Ovary (tissue), 9 donors: Measurements from ENCODE around the gene SPI1. TPM values are rescaled to one million over a fixed set of nuclear protein-coding genes. Genes with fewer than 3 reads are reported as not detected.

Experiments used
- DNase-seq, 5 donors: peaks; one replicate each; pipeline ENCODE4 v3.0.0-alpha.2; 2019 to 2020
- H3K27ac ChIP-seq, 2 donors: fragments of 200-600 bp; one replicate each; pipeline versions ENCODE4 v1.5.1 to v1.8.0; 2019 to 2022
- H3K27me3 ChIP-seq: fragments of 200-600 bp; one replicate; pipeline ENCODE4 v1.8.0; 2022
- H3K36me3 ChIP-seq: fragments of 200-600 bp; sonication (generic); one replicate; pipeline ENCODE4 v1.5.1; 2019
- H3K4me1 ChIP-seq: one replicate; pipeline ENCODE4 v1.8.1; 2013; ENCODE audit warnings: mild to moderate bottlenecking, moderate library complexity; ENCODE audit not compliant: insufficient read depth
- H3K4me3 ChIP-seq: fragments of 200-600 bp; sonication (generic); one replicate; pipeline ENCODE4 v1.5.1; 2017
- H3K9me3 ChIP-seq, 2 donors: fragments of 200-600 bp in 1 of 2; sonication (generic) in 1 of 2; one replicate each; pipeline versions ENCODE4 v1.5.1 to v1.8.1; 2013 to 2019; ENCODE audit warnings: mild to moderate bottlenecking in 1 of 2, moderate library complexity in 1 of 2
- CTCF ChIP-seq, 3 donors: fragments of 450-650 bp in 2 of 3; fragments of 200-600 bp in 1 of 3; IDR thresholded peaks; one replicate each; pipeline versions ENCODE4 v1.5.1 to v1.8.0; 2016 to 2022; ENCODE audit warnings: antibody characterized with exemption in 3 of 3, mild to moderate bottlenecking in 1 of 3
- EP300 ChIP-seq: sonication (generic); formaldehyde crosslinking; IDR thresholded peaks from one replicate; pipeline ENCODE4 v1.6.1; 2017; ENCODE audit warnings: antibody characterized with exemption
- POLR2A ChIP-seq: fragments of 450-650 bp; IDR thresholded peaks from one replicate; pipeline ENCODE4 v1.6.1; 2017; ENCODE audit warnings: antibody characterized with exemption, mild to moderate bottlenecking, moderate library complexity
- WGBS, 3 donors: extraction: QIAGEN DNeasy Blood & Tissue Kit in 1 of 3; methylation state at CpG; one replicate each; pipeline versions ENCODE4 v1.1.5 to v1.1.7; 2013 to 2017; 5-methylcytosine and 5-hydroxymethylcytosine counted together
- intact Hi-C, 4 donors: fragments of 100-400 bp; cut with DNase I; formaldehyde crosslinking; loops; one replicate each; pipeline versions ENCODE4 v1.11.0 to v1.15.1; 2022 to 2023
- polyA plus RNA-seq, 2 donors: library from polyadenylated mRNA; stranded (reverse); fragments of 200-250 nt in 1 of 2; fragments of 350-450 nt in 1 of 2; fragmentation: Illumina TruSeq in 1 of 2; extraction: RNeasy Lipid Tissue Mini Kit (QIAGEN cat#74804) in 1 of 2; gene quantifications; one replicate each; pipeline ENCODE4 v1.2.3, GENCODE V29; 2013 to 2014
- total RNA-seq, 7 donors: library from RNA; depleted of rRNA in 2 of 7; stranded (reverse); fragments of >200 nt in 2 of 7; fragmentation: NEBNext Ultra II Directional in 3 of 7; extraction: Animal tissue kit (Norgen Biotek cat#: 25700) in 3 of 7; gene quantifications; one replicate each; pipeline versions ENCODE4 v1.1.0 to v1.2.4, GENCODE V29; 2016 to 2023
- donor health status: DM: no; HTN: no; CAD: no; lungs with moderate emphysema.
- donor health status: DM: no; HTN: no; CAD: no.
- donor health status: Bipolar disorder and iron deficiency.
- donor health status: DM: yes; HTN: yes; CAD: no.
- donor health status: DM: no; HTN: no; CAD: no.
- donor health status: DM: yes; HTN: yes; CAD: no.

Gene SPI1
- total and polyA plus RNA-seq, 9 donors, result 3.9 to 21.5 (median 6.8) TPM

GRCh38 chr11:47331454-47332302, 46.7 kb downstream of the SPI1 start:
- Histone ChIP-seq H3K4me1 (no peaks in the 10 kb centered on the region), H3K27ac (no peak overlapping the region), H3K9me3 (no peaks in the 10 kb centered on the region), H3K4me3 (no peak overlapping the region), H3K36me3 (no peaks in the 10 kb centered on the region), H3K27me3 (no peaks in the 10 kb centered on the region)
- no peak for DNase-seq
- 79 to 83% (median 79%) methylated on average over 17 to 21 of the region's 21 CpGs for WGBS, 3 donors
- TF ChIP-seq EP300, result no peak
- no peak for TF ChIP-seq CTCF (IDR thresholded peaks at IDR 0.05)
- no peak for TF ChIP-seq POLR2A
- intact Hi-C loops, result no loop called here

GRCh38 chr11:47329987-47330931, 48.1 kb downstream of the SPI1 start:
- no peak overlapping the region for H3K27ac ChIP-seq
- H3K27me3 ChIP-seq, result no peaks in the 10 kb centered on the region
- no peaks in the 10 kb centered on the region for H3K9me3 ChIP-seq
- DNase-seq, result no peak
- no peak overlapping the region for H3K4me3 ChIP-seq
- no peak for TF ChIP-seq POLR2A
- TF ChIP-seq CTCF (IDR thresholded peaks at IDR 0.05), result no peak
- TF ChIP-seq EP300, result no peak
- no peaks in the 10 kb centered on the region for H3K4me1 ChIP-seq
- 62 to 72% (median 62%) methylated on average over 14 to 16 of the region's 16 CpGs for WGBS, 3 donors
- H3K36me3 ChIP-seq, result no peaks in the 10 kb centered on the region
- intact Hi-C loops, result no loop called here

GRCh38 chr11:47329431-47329986, 48.8 kb downstream of the SPI1 start:
- Histone ChIP-seq H3K4me3 (no peak overlapping the region), H3K9me3 (no peaks in the 10 kb centered on the region), H3K36me3 (no peaks in the 10 kb centered on the region), H3K4me1 (no peaks in the 10 kb centered on the region), H3K27me3 (no peaks in the 10 kb centered on the region), H3K27ac (no peak overlapping the region)
- no peak for DNase-seq
- TF ChIP-seq CTCF (IDR thresholded peaks at IDR 0.05) (no peak), POLR2A (no peak), EP300 (no peak)
- WGBS, 3 donors, result 77 to 84% (median 81%) methylated on average over 12 of the region's 12 CpGs
- intact Hi-C loops, result no loop called here
